A673 (cell line): ENCODE results near the gene KIFBP. TPM values are rescaled to one million over a fixed set of nuclear protein-coding genes. Genes with fewer than 3 reads are reported as not detected.

Experiments used
- BruUV-seq: library from RNA; stranded (reverse); fragments of 400-500 nt; replicated peaks from 2 replicates; lab custom pipeline; 2021; lab: Mats Ljungman, UMichigan
- CTCF ChIA-PET: fragments of 300-600 bp; sonication (Branson Sonifier 250); formaldehyde crosslinking; loops from one replicate; lab custom pipeline; 2022; ENCODE audit warnings: antibody characterized with exemption; lab: Charles Lee
- POLR2A ChIA-PET: fragments of 300-600 bp; sonication (Branson Sonifier 250); formaldehyde crosslinking; loops from one replicate; lab custom pipeline; 2022; ENCODE audit warnings: antibody characterized with exemption; ENCODE audit not compliant: low non-redundant PET; lab: Charles Lee
- DNase-seq: peaks from one replicate; pipeline ENCODE4 v3.0.0-alpha.2; 2015; ENCODE audit warnings: low spot score
- H3K27ac ChIP-seq: fragments of 200-600 bp; sonication (generic); 2 replicates; pipeline ENCODE4 v1.5.1; 2016; ENCODE audit warnings: mixed run types, low read depth, mild to moderate bottlenecking, mixed read lengths, antibody characterized with exemption, low read length; ENCODE audit not compliant: poor library complexity, severe bottlenecking
- H3K27me3 ChIP-seq: fragments of 200-600 bp; sonication (generic); replicated peaks from 2 replicates; pipeline ENCODE4 v1.6.1; 2017; ENCODE audit warnings: mixed run types, low read depth, mild to moderate bottlenecking, mixed read lengths, antibody characterized with exemption, low read length; ENCODE audit not compliant: insufficient read depth, poor library complexity
- H3K36me3 ChIP-seq: fragments of 200-600 bp; sonication (generic); 2 replicates; pipeline ENCODE4 v1.6.1; 2016; ENCODE audit warnings: mixed run types, mild to moderate bottlenecking, mixed read lengths, antibody characterized with exemption, low read length; ENCODE audit not compliant: insufficient read depth, poor library complexity, severe bottlenecking
- H3K4me1 ChIP-seq: fragments of 200-600 bp; sonication (generic); 2 replicates; pipeline ENCODE4 v1.6.1; 2017; ENCODE audit warnings: mixed run types, mild to moderate bottlenecking, mixed read lengths, antibody characterized with exemption, low read length; ENCODE audit not compliant: insufficient read depth, poor library complexity, severe bottlenecking
- H3K4me3 ChIP-seq: fragments of 200-600 bp; sonication (generic); 2 replicates; pipeline ENCODE4 v1.5.1; 2016; ENCODE audit warnings: low read depth, mixed run types, mild to moderate bottlenecking, mixed read lengths, low read length; ENCODE audit not compliant: poor library complexity, severe bottlenecking
- H3K9me3 ChIP-seq: fragments of 200-600 bp; sonication (generic); 2 replicates; pipeline ENCODE4 v1.6.1; 2016; ENCODE audit warnings: mixed run types, low read depth, mild to moderate bottlenecking, mixed read lengths, antibody characterized with exemption, low read length; ENCODE audit not compliant: poor library complexity, severe bottlenecking
- EZH2 ChIP-seq: fragments of 200-600 bp; sonication (generic); IDR thresholded peaks from 2 replicates; pipeline ENCODE4 v1.6.1; 2017; ENCODE audit warnings: borderline replicate concordance, low read depth, mild to moderate bottlenecking, mixed read lengths, antibody characterized with exemption, low read length; ENCODE audit not compliant: poor library complexity, severe bottlenecking
- intact Hi-C: fragments of 100-400 bp; cut with micrococcal nuclease; formaldehyde crosslinking; loops from one replicate; pipeline ENCODE4 v1.10.0; 2022; ENCODE audit not compliant: unreplicated experiment
- total RNA-seq: library from RNA; stranded (reverse); gene quantifications from 2 replicates; pipeline ENCODE4 v1.2.3, GENCODE V29; 2021
- TF ChIP-seq, protein P1 (sequence below): fragments of 300-800, 200-600 bp; sonication (generic); conservative IDR thresholded peaks from 2 replicates; pipeline ENCODE4 v1.5.1; 2017; ENCODE audit warnings: low read depth, mild to moderate bottlenecking, antibody characterized with exemption, low read length, moderate library complexity, mixed read lengths

Gene KIFBP
- total RNA-seq, 1 experiment from 2014 or later = 42.8 TPM

GRCh38 chr10:68989317-68989990 lies 851 bp downstream of the KIFBP start:
- H3K4me1 ChIP-seq = peaks cover 8% of the 10 kb centered on the region
- H3K9me3 ChIP-seq = no peaks in the 10 kb centered on the region
- peak overlapping the region; percentile 79 for H3K4me3 ChIP-seq
- ChIA-PET POLR2A (no interaction called here), CTCF (no interaction called here)
- peak; percentile 13 for DNase-seq
- intact Hi-C loops = loop anchor here (1.0 to 10.0 kb wide), 2 partner anchors 104 to 425 kb away; partner anchors contain the start of gene TACR2
- H3K27ac ChIP-seq = peak overlapping the region; percentile 78
- no peaks in the 10 kb centered on the region for H3K27me3 ChIP-seq
- peaks cover 11% of the 10 kb centered on the region for H3K36me3 ChIP-seq
- TF ChIP-seq EZH2 = no peak
- TF ChIP-seq, protein P1, sequence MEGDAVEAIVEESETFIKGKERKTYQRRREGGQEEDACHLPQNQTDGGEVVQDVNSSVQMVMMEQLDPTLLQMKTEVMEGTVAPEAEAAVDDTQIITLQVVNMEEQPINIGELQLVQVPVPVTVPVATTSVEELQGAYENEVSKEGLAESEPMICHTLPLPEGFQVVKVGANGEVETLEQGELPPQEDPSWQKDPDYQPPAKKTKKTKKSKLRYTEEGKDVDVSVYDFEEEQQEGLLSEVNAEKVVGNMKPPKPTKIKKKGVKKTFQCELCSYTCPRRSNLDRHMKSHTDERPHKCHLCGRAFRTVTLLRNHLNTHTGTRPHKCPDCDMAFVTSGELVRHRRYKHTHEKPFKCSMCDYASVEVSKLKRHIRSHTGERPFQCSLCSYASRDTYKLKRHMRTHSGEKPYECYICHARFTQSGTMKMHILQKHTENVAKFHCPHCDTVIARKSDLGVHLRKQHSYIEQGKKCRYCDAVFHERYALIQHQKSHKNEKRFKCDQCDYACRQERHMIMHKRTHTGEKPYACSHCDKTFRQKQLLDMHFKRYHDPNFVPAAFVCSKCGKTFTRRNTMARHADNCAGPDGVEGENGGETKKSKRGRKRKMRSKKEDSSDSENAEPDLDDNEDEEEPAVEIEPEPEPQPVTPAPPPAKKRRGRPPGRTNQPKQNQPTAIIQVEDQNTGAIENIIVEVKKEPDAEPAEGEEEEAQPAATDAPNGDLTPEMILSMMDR = no peak
- no TSS peak for BruUV-seq

DNA sequence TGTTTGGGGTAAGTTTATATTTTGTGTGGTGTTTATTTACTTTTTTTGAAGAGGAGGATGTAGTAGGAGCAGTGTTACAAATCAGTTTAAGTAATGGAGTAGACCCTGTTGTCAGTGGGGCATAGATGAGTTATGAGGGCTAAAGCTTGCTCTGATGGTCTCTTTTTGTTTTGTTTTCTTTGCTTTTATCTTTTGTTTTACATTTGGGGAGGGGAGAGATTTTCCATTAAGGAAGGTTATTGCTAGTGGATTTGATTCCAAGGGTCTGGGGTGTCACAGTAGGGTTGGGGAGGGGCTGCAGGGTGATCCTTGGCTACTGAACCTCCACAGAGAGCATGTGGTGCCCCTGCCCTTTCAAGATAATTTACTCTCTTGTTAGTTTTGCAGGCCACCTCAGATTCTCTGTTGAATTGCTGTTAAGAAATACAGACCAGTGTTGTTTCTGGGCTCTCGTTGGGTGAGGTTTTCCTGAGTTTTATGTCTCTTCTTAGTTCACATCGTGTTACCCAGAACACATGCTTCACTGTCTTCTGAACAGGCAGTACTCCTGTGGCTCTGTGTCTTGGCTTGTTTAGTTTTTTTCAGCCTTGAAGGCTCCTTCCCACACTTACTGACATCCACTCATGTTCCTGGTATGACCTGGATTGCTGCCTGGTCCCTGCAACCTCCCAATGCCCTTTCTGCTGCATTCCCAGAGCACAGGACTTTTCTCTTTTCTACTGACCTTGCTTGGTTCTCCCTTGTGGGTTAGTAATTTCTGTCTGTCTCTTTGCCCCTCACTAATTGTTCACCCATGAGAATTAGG lies 4.2 kb downstream of the KIFBP start:
- Histone ChIP-seq H3K36me3 (no peaks in the 10 kb centered on the region), H3K4me3 (no peak overlapping the region), H3K4me1 (peaks cover 7% of the 10 kb centered on the region), H3K27me3 (no peaks in the 10 kb centered on the region), H3K27ac (no peak overlapping the region), H3K9me3 (no peaks in the 10 kb centered on the region)
- intact Hi-C loops = no loop called here
- BruUV-seq = no TSS peak
- ChIA-PET POLR2A (no interaction called here), CTCF (no interaction called here)
- no peak for TF ChIP-seq EZH2
- TF ChIP-seq, protein P1 = no peak
- DNase-seq = no peak

- ChIA-PET POLR2A (no interaction called here), CTCF (no interaction called here)
- Histone ChIP-seq H3K4me1 (no peaks in the 10 kb centered on the region), H3K36me3 (peaks cover 8% of the 10 kb centered on the region), H3K27ac (no peak overlapping the region), H3K4me3 (no peak overlapping the region), H3K9me3 (no peaks in the 10 kb centered on the region), H3K27me3 (no peaks in the 10 kb centered on the region)
- intact Hi-C loops = no loop called here
- no TSS peak for BruUV-seq
- TF ChIP-seq EZH2 = no peak
- no peak for DNase-seq
These were observed 8.6 kb downstream of the KIFBP start for GRCh38 chr10:68997211-68997610.
